Glutamatergic neuron (in vitro differentiated cells): ENCODE data around the gene SLC16A1. TPM values are rescaled to one million over a fixed set of nuclear protein-coding genes. Genes with fewer than 3 reads are reported as not detected.

Experiments used
- DNase-seq: peaks from one replicate; pipeline ENCODE4 v3.0.0; 2022
- H3K27ac Mint-ChIP-seq: one replicate; pipeline ENCODE4 v1.8.0; 2020; ENCODE audit warnings: mild to moderate bottlenecking, mixed read lengths, inconsistent platforms; ENCODE audit not compliant: unreplicated experiment
- H3K27me3 Mint-ChIP-seq: one replicate; pipeline ENCODE4 v1.8.0; 2020; ENCODE audit warnings: mild to moderate bottlenecking, moderate library complexity, mixed read lengths, inconsistent platforms; ENCODE audit not compliant: unreplicated experiment
- H3K36me3 Mint-ChIP-seq: one replicate; pipeline ENCODE4 v1.8.0; 2020; ENCODE audit warnings: mild to moderate bottlenecking, mixed read lengths, inconsistent platforms; ENCODE audit not compliant: unreplicated experiment
- H3K4me1 Mint-ChIP-seq: one replicate; pipeline ENCODE4 v1.8.0; 2020; ENCODE audit warnings: mild to moderate bottlenecking, low read depth, mixed read lengths, inconsistent platforms; ENCODE audit not compliant: unreplicated experiment
- H3K4me3 Mint-ChIP-seq: one replicate; pipeline ENCODE4 v1.8.0; 2020; ENCODE audit warnings: mild to moderate bottlenecking, mixed read lengths, inconsistent platforms; ENCODE audit not compliant: unreplicated experiment
- H3K9me3 Mint-ChIP-seq: one replicate; pipeline ENCODE4 v1.8.0; 2020; ENCODE audit warnings: mild to moderate bottlenecking, moderate library complexity, mixed read lengths, inconsistent platforms; ENCODE audit not compliant: unreplicated experiment
- total RNA-seq: library from RNA; stranded (reverse); fragmentation: NEBNext Ultra II Directional; extraction: Animal tissue kit (Norgen Biotek cat#: 25700); gene quantifications from one replicate; pipeline ENCODE4 v1.2.1, GENCODE V29; 2021; ENCODE audit not compliant: unreplicated experiment
- TF ChIP-seq, protein P1 (sequence below): fragments of 200-600 bp; sonication (generic); IDR thresholded peaks from one replicate; pipeline ENCODE4 v1.5.0; 2021; ENCODE audit not compliant: partially characterized antibody, unreplicated experiment

Gene SLC16A1
- total RNA-seq, 1 donor from 2014 or later = 39.5 TPM

DNA sequence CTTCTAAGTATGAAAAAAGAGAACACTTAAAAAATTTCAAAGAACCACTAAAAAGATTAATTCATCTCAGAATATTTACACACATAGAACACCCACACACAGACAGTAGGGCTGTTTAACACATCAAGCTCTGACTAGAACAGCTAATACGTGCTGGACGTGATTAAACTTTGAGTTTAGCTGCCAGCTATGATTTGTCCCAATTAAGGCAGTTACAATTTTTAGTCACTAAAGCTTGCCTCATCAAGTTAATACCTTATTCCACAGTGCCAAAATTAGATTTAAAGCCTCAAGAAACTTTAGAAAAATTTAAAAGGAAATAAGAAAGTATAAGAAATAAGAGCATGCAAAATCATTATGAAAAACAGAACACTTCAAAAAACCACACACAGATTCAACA, 18.9 kb downstream of the SLC16A1 start:
- no peak overlapping the region for H3K4me3 Mint-ChIP-seq
- DNase-seq = no peak
- H3K9me3 Mint-ChIP-seq = no peaks in the 10 kb centered on the region
- no peaks in the 10 kb centered on the region for H3K27me3 Mint-ChIP-seq
- peaks cover 10% of the 10 kb centered on the region for H3K4me1 Mint-ChIP-seq
- no peak overlapping the region for H3K27ac Mint-ChIP-seq
- TF ChIP-seq, protein P1, sequence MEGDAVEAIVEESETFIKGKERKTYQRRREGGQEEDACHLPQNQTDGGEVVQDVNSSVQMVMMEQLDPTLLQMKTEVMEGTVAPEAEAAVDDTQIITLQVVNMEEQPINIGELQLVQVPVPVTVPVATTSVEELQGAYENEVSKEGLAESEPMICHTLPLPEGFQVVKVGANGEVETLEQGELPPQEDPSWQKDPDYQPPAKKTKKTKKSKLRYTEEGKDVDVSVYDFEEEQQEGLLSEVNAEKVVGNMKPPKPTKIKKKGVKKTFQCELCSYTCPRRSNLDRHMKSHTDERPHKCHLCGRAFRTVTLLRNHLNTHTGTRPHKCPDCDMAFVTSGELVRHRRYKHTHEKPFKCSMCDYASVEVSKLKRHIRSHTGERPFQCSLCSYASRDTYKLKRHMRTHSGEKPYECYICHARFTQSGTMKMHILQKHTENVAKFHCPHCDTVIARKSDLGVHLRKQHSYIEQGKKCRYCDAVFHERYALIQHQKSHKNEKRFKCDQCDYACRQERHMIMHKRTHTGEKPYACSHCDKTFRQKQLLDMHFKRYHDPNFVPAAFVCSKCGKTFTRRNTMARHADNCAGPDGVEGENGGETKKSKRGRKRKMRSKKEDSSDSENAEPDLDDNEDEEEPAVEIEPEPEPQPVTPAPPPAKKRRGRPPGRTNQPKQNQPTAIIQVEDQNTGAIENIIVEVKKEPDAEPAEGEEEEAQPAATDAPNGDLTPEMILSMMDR = no peak
- no peaks in the 10 kb centered on the region for H3K36me3 Mint-ChIP-seq

DNA sequence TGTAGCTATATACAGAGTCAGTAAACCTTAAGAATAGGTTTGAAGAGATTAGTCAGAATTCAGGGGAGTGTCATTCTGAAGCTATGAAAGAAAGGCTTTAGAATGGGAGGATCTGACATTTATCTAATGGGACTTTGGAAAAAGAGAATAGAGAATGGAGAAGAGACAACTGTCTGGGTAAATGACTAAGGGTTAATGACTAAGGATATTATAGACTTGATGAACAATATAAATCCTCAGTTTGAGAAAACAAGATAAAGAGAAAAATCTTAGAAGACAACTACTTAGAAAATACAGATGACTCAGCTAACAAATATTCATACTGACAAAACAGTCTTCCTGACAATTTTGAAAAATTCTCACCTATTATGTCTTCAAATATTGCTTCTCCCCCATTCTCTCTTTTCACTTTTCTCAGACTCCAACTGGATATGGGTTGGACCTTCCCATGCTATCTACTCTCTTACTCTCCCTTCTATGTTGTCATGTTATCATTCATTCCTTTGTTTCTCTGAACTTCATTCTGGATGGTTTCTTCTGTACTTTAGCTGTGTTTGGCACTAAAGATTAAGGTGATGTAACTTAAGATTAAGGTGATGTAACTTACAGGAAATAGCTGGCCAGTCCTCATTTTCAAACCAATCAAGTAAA, 20.4 kb downstream of the SLC16A1 start:
- H3K4me1 Mint-ChIP-seq = peaks cover 10% of the 10 kb centered on the region

DNA sequence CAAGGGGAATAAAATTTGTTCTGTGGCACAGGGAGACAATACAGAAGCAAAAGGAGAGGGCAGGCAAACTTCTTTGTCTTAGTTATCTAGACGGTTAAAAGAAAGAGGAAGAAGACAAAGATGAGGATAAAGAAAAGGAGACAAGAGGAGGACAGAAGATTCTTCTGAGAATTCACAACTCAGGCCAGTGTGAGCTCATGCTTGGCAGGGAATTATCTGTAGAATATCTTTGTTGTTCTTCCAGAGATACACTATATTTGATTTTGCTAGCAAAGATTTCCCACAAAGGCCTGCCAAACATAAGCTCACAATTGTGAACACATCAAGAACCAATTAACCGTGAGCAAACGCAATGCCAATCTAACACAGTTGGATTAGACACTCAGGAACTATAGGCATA, 21.4 kb downstream of the SLC16A1 start:
- no peaks in the 10 kb centered on the region for H3K27me3 Mint-ChIP-seq
- no peaks in the 10 kb centered on the region for H3K9me3 Mint-ChIP-seq
- H3K36me3 Mint-ChIP-seq = no peaks in the 10 kb centered on the region
- H3K4me3 Mint-ChIP-seq = no peak overlapping the region
- TF ChIP-seq, protein P1 = no peak
- H3K4me1 Mint-ChIP-seq = peaks cover 10% of the 10 kb centered on the region
- H3K27ac Mint-ChIP-seq = no peak overlapping the region
- DNase-seq = no peak

More for the DNA sequence above, 20.4 kb downstream of the SLC16A1 start:
- Mint-ChIP-seq H3K36me3 (no peaks in the 10 kb centered on the region), H3K9me3 (no peaks in the 10 kb centered on the region), H3K27ac (no peak overlapping the region), H3K4me3 (no peak overlapping the region), H3K27me3 (no peaks in the 10 kb centered on the region)
- TF ChIP-seq, protein P1 = no peak
- DNase-seq = no peak

DNA sequence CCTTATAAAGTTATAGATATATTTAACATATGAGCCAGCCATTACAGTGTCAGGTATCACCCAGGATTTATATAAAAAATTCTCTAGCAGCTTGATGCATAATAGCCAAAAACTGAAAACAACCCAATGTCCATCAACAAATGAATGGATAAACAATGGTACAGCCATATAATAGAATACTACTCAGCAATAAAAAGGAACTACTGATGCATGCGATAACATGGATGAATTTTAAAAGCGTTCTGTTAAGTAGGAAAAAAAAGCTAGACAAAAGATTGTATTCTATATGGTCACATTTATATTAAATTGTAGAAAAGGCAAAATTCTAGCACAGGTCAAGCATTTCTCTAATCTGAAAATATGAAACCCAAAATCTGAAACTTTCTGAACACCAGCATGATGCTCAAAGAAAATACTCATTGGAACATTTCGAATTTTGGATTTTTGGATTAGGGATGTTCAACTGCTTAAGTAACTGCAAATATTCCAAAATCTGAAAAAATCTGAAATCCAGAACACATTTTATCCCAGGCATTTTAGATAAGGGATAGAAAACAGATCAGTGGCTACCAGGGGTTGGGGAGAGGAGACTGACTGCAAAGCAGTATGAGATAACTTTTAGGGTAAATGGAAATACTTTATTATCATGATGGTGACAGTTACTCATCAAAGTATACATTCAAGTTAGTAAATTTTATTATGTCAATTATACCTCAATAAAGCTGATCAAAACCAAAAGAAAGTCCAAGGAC, 22.0 kb downstream of the SLC16A1 start:
- no peaks in the 10 kb centered on the region for H3K36me3 Mint-ChIP-seq
- no peaks in the 10 kb centered on the region for H3K9me3 Mint-ChIP-seq
- no peak for DNase-seq
- TF ChIP-seq, protein P1 = no peak
- peaks cover 10% of the 10 kb centered on the region for H3K4me1 Mint-ChIP-seq
- H3K27ac Mint-ChIP-seq = no peak overlapping the region
- H3K27me3 Mint-ChIP-seq = no peaks in the 10 kb centered on the region
- H3K4me3 Mint-ChIP-seq = no peak overlapping the region

DNA sequence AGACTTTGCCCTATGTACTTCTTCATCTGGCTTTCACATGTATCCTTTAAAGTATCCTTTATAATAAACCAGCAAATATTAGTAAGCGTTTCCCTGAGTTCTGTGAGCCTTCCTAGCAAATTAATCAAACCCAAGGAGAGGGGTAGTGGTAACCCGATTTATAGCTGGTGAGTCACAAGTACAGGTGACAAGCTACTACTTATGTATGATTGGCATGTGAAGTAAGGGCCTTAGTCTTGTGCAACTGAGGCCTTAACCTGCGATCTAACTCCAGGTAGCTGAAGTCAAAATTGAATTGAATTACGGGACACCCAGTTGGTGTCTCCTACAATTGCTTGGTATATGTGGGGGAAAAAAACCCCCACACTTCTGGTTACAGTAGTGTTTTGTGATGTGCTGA, 26.0 kb downstream of the SLC16A1 start:
- Mint-ChIP-seq H3K4me1 (no peaks in the 10 kb centered on the region), H3K27me3 (no peaks in the 10 kb centered on the region), H3K36me3 (no peaks in the 10 kb centered on the region), H3K27ac (no peak overlapping the region), H3K9me3 (no peaks in the 10 kb centered on the region), H3K4me3 (no peak overlapping the region)
- DNase-seq = no peak
- TF ChIP-seq, protein P1 = no peak
